ENCODE measurements around the gene CMBL.

DNA sequence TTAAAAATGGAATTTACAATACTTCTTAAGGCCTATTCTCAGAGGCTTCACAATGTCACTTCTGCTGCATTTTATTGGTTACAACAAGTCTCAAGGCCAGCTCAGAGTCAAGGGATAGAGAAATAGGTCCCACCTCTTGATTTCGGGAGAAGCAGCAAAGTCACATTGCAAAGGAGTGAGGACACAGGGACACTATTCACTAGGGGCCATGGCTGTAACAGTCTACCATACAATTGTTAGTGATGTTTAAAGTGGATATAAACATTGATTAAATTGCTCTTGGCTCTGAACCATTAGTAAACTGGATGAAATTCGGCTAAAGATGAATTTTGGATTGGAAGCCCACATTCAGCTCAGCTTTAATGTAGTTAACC lies 21.7 kb upstream of the CMBL start:
- TF ChIP-seq, protein P1, sequence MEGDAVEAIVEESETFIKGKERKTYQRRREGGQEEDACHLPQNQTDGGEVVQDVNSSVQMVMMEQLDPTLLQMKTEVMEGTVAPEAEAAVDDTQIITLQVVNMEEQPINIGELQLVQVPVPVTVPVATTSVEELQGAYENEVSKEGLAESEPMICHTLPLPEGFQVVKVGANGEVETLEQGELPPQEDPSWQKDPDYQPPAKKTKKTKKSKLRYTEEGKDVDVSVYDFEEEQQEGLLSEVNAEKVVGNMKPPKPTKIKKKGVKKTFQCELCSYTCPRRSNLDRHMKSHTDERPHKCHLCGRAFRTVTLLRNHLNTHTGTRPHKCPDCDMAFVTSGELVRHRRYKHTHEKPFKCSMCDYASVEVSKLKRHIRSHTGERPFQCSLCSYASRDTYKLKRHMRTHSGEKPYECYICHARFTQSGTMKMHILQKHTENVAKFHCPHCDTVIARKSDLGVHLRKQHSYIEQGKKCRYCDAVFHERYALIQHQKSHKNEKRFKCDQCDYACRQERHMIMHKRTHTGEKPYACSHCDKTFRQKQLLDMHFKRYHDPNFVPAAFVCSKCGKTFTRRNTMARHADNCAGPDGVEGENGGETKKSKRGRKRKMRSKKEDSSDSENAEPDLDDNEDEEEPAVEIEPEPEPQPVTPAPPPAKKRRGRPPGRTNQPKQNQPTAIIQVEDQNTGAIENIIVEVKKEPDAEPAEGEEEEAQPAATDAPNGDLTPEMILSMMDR (IDR thresholded peaks at IDR 0.05): no peak
- no peak for TF ChIP-seq POLR2A (IDR thresholded peaks at IDR 0.05)
